ENCODE measurements around the gene MLKL.

Gene MLKL

GRCh38 chr16:74666425-74667254, 34.0 kb downstream of the MLKL start, which contains the start of gene RFWD3:
Gene RFWD3, minus strand, starts transcription at chr16:74666877. Its CDS starts 5,428 bp downstream, at chr16:74661449.
- no peak for TF ChIP-seq CTCF (IDR thresholded peaks at IDR 0.05)

GRCh38 chr16:74666010-74666421, 34.6 kb downstream of the MLKL start:
- no peak for TF ChIP-seq CTCF (IDR thresholded peaks at IDR 0.05)

- TF ChIP-seq CTCF (IDR thresholded peaks at IDR 0.05), result no peak
Observed at GRCh38 chr16:74661064-74661463, 39.6 kb downstream of the MLKL start.

GRCh38 chr16:74660383-74660782, 40.3 kb downstream of the MLKL start:
- no peak for TF ChIP-seq CTCF (IDR thresholded peaks at IDR 0.05)

- no peak for TF ChIP-seq CTCF (IDR thresholded peaks at IDR 0.05)
Observed at GRCh38 chr16:74659041-74659440, 41.6 kb downstream of the MLKL start.

- TF ChIP-seq CTCF (IDR thresholded peaks at IDR 0.05), result no peak
Observed at GRCh38 chr16:74657870-74658642, 42.6 kb downstream of the MLKL start.

- no peak for TF ChIP-seq CTCF (IDR thresholded peaks at IDR 0.05)
Observed at GRCh38 chr16:74654536-74655050, 46.1 kb downstream of the MLKL start.
